Pericardium fibroblast (primary cell): ENCODE data around the gene GRM1. TPM values are rescaled to one million over a fixed set of nuclear protein-coding genes. Genes with fewer than 3 reads are reported as not detected.

Experiments
- total RNA-seq: library from RNA; depleted of rRNA; stranded (reverse); fragments of >200 nt; gene quantifications from 2 replicates; pipeline ENCODE4 v1.2.3, GENCODE V29; 2015

The GRM1 gene
- total RNA-seq = not detected in 2 replicates

DNA sequence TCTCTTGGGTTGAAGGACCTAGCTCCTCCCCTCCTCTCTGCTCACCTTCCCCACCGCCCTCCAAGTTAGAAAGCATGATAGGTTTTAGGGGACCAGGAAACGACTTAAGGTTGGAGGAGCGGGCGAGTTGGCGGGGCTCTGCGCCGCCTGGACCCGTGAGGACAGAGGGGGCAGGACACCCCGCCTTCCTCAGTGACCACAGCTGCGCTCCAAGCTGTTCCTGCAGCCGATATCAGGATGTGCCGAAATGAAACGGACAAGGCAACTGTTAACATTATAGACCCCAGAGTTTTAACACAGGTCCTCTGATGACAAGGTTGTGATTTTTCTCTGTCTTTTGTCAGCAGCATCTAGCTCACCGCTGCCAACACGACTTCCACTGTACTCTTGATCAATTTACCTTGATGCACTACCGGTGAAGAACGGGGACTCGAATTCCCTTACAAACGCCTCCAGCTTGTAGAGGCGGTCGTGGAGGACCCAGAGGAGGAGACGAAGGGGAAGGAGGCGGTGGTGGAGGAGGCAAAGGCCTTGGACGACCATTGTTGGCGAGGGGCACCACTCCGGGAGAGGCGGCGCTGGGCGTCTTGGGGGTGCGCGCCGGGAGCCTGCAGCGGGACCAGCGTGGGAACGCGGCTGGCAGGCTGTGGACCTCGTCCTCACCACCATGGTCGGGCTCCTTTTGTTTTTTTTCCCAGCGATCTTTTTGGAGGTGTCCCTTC is at the start of gene GRM1:
TSS of gene GRM1 (plus strand) at position 212 of the 722 bp plus-strand sequence. CDS start at position 668, 456 bp downstream.

Other genes starting within 250 kb of the GRM1 start
- gene FBXO30, start 214.3 kb upstream of the GRM1 start, total RNA-seq = 6.5 and 7.2 TPM in 2 replicates
- 5.6 and 9.7 TPM in 2 replicates for gene SHPRH, start 64.7 kb upstream of the GRM1 start, total RNA-seq